Stimulated activated effector memory CD8-positive, alpha-beta T cell treated with anti-CD3 and anti-CD28 coated beads, Interleukin-12 subunit alpha, Interleukin-12 subunit beta, amount 100 ng/mL, for 72 hours (primary cell): ENCODE results near the gene OVCA2.
"Not testable (repeated sequence)": the region's sequence is repeated elsewhere in the genome, so short reads cannot be mapped to it uniquely, and the experiment has no call there.

Source experiments
- ATAC-seq: fragments of 150-1000 bp; cut with Tn5 transposase; 2 replicates; pipeline ENCODE4 v1.10.0; 2021
- DNase-seq, 2 donors: peaks; one replicate each; pipeline ENCODE4 v3.0.0; 2021 to 2022; ENCODE audit warnings: low spot score in 2 of 2
- H3K27ac Mint-ChIP-seq: one replicate; pipeline ENCODE4 v1.8.0; 2022; ENCODE audit warnings: mild to moderate bottlenecking, mixed read lengths
- H3K36me3 Mint-ChIP-seq: one replicate; pipeline ENCODE4 v1.8.0; 2022; ENCODE audit warnings: mild to moderate bottlenecking, mixed read lengths
- H3K4me1 Mint-ChIP-seq: one replicate; pipeline ENCODE4 v1.8.0; 2022; ENCODE audit warnings: mixed read lengths
- H3K4me3 Mint-ChIP-seq: one replicate; pipeline ENCODE4 v1.8.0; 2022; ENCODE audit warnings: mild to moderate bottlenecking, mixed read lengths
- H3K9me3 Mint-ChIP-seq: one replicate; pipeline ENCODE4 v1.8.0; 2022; ENCODE audit warnings: mixed read lengths

The OVCA2 gene

DNA sequence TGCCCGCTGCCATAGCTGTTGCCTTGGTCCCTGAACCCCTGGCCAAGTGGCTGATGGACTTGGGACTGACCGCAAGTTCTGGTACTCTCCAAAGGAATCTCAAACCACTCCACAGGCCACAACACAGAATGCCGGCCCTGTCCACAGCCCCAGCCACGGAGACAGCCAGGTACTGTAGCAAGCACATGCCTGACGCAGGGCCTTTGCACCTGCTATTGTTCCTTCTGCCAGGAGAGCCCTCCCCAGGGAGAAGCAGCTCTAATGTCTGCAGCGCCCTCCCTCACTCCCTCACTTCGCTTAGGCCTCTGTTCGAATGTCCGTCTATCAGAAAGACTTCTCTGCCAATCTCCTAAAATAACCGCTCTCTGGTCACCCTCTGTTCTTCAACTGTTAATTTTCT is 32.1 kb upstream of the OVCA2 start:
- no peak overlapping the region for H3K4me3 Mint-ChIP-seq
- no peak for ATAC-seq
- DNase-seq: no peak
- H3K4me1 Mint-ChIP-seq: no peaks in the 10 kb centered on the region
- no peaks in the 10 kb centered on the region for H3K9me3 Mint-ChIP-seq
- no peaks in the 10 kb centered on the region for H3K36me3 Mint-ChIP-seq
- no peak overlapping the region for H3K27ac Mint-ChIP-seq

GRCh38 chr17:2011411-2012371 is 30.1 kb upstream of the OVCA2 start:
- Mint-ChIP-seq H3K4me3 (no peak overlapping the region), H3K9me3 (no peaks in the 10 kb centered on the region), H3K4me1 (no peaks in the 10 kb centered on the region), H3K36me3 (no peaks in the 10 kb centered on the region), H3K27ac (no peak overlapping the region)
- no peak for ATAC-seq
- DNase-seq: no peak

DNA sequence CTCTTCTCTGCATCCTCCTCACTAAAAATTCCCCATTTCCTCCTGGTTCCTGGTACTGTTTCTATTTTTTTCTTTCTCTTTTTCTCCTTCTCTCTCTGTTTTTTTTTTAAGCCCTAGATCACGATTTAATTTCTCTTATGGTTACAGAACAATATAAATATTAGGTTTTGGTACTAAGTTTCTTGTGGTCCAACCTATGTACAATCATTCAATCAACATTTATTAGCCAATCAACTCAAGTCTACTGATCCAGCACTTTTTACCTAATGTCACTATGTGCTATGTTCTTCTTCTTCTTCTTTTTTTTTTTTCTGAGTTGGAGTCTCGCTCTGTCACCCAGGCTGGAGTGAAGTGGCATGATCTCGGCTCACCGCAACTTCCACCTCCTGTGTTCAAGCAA is 29.3 kb upstream of the OVCA2 start:
- no peaks in the 10 kb centered on the region for H3K9me3 Mint-ChIP-seq
- no peaks in the 10 kb centered on the region for H3K36me3 Mint-ChIP-seq
- H3K4me3 Mint-ChIP-seq: no peak overlapping the region
- H3K27ac Mint-ChIP-seq: no peak overlapping the region
- ATAC-seq (no peak), DNase-seq (no peak)
- H3K4me1 Mint-ChIP-seq: no peaks in the 10 kb centered on the region

GRCh38 chr17:2013220-2013993 is 28.4 kb upstream of the OVCA2 start:
- not testable (repeated sequence) for H3K4me1 Mint-ChIP-seq, H3K36me3 Mint-ChIP-seq, H3K9me3 Mint-ChIP-seq, H3K4me3 Mint-ChIP-seq, H3K27ac Mint-ChIP-seq, ATAC-seq, DNase-seq

- no peak overlapping the region for H3K27ac Mint-ChIP-seq
- H3K36me3 Mint-ChIP-seq: no peaks in the 10 kb centered on the region
- DNase-seq (no peak), ATAC-seq (no peak)
- H3K4me3 Mint-ChIP-seq: no peak overlapping the region
- H3K4me1 Mint-ChIP-seq: peaks cover 11% of the 10 kb centered on the region
- H3K9me3 Mint-ChIP-seq: no peaks in the 10 kb centered on the region
Observed at GRCh38 chr17:2013994-2014317, 27.9 kb upstream of the OVCA2 start.

GRCh38 chr17:2015314-2015713 is 26.5 kb upstream of the OVCA2 start:
- ATAC-seq: no peak
- no peak for DNase-seq
- H3K9me3 Mint-ChIP-seq: no peaks in the 10 kb centered on the region
- H3K27ac Mint-ChIP-seq: no peak overlapping the region
- H3K36me3 Mint-ChIP-seq: no peaks in the 10 kb centered on the region
- peaks cover 11% of the 10 kb centered on the region for H3K4me1 Mint-ChIP-seq
- no peak overlapping the region for H3K4me3 Mint-ChIP-seq

- DNase-seq (no peak), ATAC-seq (no peak)
- Mint-ChIP-seq H3K4me1 (peaks cover 11% of the 10 kb centered on the region), H3K4me3 (no peak overlapping the region), H3K9me3 (no peaks in the 10 kb centered on the region), H3K27ac (no peak overlapping the region), H3K36me3 (no peaks in the 10 kb centered on the region)
Observed at GRCh38 chr17:2016494-2016893, 25.3 kb upstream of the OVCA2 start.

- peak; percentile 19 for ATAC-seq
- Mint-ChIP-seq H3K4me1 (peaks cover 11% of the 10 kb centered on the region), H3K36me3 (no peaks in the 10 kb centered on the region), H3K4me3 (no peak overlapping the region), H3K27ac (no peak overlapping the region), H3K9me3 (no peaks in the 10 kb centered on the region)
- no peak for DNase-seq
Observed at GRCh38 chr17:2017274-2017941, 24.4 kb upstream of the OVCA2 start.

DNA sequence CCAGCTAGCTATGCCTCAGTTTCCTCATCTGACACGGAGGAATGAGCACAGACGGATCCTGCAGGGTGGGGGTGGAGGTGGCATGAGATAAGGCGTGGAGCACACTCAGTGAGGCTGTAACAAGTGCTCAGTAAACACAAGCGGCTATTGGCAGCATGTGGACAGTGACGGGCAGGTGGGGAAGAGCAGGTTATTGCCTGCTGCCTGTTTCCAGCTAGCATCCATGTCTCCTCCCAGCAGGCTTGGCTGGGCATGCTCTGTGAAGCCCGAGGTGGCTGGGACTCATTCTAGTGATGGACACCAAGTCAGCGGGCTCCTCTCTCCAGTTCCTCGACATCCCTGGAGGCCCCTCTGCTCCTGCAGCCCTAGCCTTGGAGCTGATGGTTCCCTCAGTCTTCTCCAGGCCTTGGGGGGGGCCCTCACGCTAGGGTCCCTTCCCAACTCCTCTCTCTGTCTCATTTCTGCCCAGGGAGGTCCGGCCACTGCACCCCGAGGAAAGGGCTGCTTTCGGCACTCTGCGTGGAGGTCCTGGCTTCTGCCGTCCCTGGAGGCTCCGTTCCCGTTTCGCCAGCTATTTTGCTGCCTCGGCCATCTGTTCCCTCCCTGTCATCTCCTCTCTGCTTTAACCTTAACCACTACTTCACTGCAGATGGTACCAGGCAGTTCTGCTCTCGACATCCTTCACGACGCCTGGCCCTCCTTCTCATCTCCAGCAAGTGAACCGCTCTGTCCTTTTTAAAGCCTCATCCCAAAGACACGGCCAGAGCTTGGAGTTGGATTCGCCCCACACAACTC is 22.9 kb upstream of the OVCA2 start:
- Mint-ChIP-seq H3K4me1 (peaks cover 11% of the 10 kb centered on the region), H3K4me3 (no peak overlapping the region), H3K36me3 (no peaks in the 10 kb centered on the region), H3K27ac (no peak overlapping the region), H3K9me3 (no peaks in the 10 kb centered on the region)
- ATAC-seq: no peak
- no peak for DNase-seq

GRCh38 chr17:2019723-2020122 is 22.1 kb upstream of the OVCA2 start:
- no peak overlapping the region for H3K27ac Mint-ChIP-seq
- ATAC-seq: no peak
- DNase-seq: no peak
- no peaks in the 10 kb centered on the region for H3K36me3 Mint-ChIP-seq
- peaks cover 11% of the 10 kb centered on the region for H3K4me1 Mint-ChIP-seq
- H3K4me3 Mint-ChIP-seq: no peak overlapping the region
- H3K9me3 Mint-ChIP-seq: no peaks in the 10 kb centered on the region

DNA sequence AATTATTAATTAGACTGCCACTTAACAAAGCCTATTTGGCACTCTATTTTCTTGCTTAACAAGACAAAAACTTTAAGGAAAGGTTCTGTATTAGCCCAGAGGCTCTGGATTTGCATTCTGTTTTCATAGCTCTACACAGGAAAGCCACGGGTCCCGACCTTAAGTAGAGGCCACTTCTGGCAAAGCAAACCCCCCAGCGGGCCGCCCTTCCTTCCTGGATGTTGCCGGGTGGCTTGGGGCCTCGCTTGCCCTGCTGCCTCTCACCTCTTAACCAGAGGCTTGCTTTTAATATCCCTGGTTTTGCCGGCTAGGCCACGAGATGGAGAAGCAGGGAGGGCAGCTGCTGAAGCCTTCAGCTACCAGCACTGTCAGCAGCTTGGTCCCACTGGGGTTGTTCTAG is 21.1 kb upstream of the OVCA2 start:
- Mint-ChIP-seq H3K9me3 (no peaks in the 10 kb centered on the region), H3K4me1 (peaks cover 16% of the 10 kb centered on the region), H3K27ac (no peak overlapping the region), H3K36me3 (no peaks in the 10 kb centered on the region), H3K4me3 (no peak overlapping the region)
- DNase-seq: no peak
- no peak for ATAC-seq

DNA sequence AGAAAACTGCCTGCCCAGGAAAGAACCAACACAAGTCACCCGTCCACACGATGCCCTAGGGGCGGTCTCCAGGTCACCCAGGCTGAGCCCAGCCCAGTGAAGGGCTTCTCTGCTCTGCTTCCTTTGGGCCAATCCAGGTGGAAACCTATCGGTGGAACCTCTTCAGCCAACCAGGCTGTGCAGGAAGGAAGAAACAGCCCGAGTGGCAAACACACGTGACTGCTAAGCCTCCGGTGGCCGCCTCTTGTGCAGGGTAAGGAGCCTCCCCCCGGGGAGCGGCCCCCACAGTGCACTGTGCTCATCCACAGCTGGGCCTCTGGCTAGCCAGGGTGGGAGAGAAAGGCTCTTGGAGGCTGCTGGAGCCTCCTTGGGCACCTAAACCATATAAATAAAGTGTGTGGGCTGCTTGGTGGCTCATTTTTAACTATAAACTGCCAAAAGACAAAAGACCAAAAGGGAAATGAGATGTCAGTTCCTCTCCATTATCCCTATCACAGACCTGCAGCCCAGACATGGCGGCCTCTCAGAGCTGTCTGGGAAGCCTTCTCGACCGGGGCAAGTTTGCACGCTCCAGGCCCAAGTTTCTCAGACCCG is 19.1 kb upstream of the OVCA2 start:
- ATAC-seq (no peak), DNase-seq (no peak)
- Mint-ChIP-seq H3K9me3 (no peaks in the 10 kb centered on the region), H3K27ac (no peak overlapping the region), H3K4me3 (peak overlapping the region; percentile 66), H3K36me3 (no peaks in the 10 kb centered on the region), H3K4me1 (peaks cover 20% of the 10 kb centered on the region)

DNA sequence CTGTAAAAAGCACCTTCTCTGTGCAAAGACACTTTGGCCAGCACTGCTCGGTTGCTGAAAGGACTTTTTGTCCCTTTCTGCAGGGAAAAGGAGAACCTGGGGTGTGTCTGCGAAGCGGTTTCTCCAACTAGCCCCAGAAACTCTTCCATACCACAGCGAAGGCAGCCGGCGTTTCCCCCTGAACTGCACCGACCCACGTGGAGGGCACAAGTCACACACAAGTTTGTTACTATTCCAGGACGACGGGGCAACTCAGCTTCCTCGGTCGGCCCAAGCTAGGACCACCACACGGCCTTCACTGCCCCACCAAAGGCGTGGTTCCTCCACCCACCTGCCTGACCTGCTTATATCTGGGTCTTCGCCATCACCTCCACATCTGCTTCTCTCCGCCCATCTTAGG is 18.6 kb upstream of the OVCA2 start:
- Mint-ChIP-seq H3K36me3 (no peaks in the 10 kb centered on the region), H3K4me3 (peak overlapping the region; percentile 66), H3K4me1 (peaks cover 15% of the 10 kb centered on the region), H3K9me3 (no peaks in the 10 kb centered on the region), H3K27ac (no peak overlapping the region)
- DNase-seq (no peak), ATAC-seq (no peak)

DNA sequence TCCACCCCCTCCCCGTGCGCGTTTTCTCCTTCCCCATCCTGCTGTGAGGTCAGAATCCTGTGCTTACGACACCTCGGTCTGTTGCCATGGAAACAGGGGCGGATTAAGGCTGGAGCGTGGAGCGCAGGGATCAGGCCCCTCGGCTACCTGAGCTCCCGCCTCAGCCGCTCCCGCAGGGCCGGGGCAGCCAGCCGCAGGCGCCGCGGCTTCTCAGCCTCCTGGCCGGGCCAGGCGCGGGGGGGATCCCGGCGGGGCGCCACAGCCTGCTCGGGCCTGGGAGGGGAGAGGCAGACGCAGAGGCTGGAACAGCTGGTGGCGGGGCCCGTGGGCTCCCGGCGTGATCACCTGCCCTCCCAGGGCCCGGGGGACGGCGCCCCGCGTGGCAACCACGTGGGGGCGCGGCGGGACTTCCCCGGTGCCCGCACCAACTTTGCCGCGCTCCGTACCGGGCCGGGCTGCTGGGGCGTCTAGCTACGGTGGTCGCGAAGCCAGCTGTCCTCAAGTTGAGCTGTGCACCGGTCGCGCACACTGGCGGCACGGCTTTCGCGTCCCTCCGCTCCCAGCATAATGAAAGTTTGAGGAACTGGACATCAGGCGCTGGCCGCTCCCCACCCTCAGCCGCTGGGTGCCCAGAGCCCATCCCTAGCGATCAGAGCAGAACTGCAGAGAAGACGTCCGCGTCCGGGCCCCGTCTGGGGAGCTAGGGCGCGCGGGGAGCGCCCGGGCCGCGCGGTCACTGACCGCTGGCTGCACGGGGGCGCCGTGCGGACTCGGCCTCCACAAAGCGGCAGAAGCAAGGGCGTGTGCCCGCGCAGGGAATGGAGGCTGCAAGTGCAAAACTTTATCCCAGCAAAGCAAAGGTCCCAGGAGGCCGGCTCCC is 17.9 kb upstream of the OVCA2 start:
- Mint-ChIP-seq H3K4me1 (peaks cover 11% of the 10 kb centered on the region), H3K9me3 (no peaks in the 10 kb centered on the region), H3K27ac (no peak overlapping the region), H3K36me3 (no peaks in the 10 kb centered on the region), H3K4me3 (peak overlapping the region; percentile 66)
- DNase-seq (no peak), ATAC-seq (peak; percentile 14)
